CD4-positive, alpha-beta T cell treated with Interleukin-15 for 4 hours (primary cell): ENCODE results near the gene RPS6KC1.
"Not testable (repeated sequence)": the region's sequence is repeated elsewhere in the genome, so short reads cannot be mapped to it uniquely, and the experiment has no call there.

Source experiments
- DNase-seq: peaks from one replicate; pipeline ENCODE4 v3.0.0-alpha.2; 2020; ENCODE audit warnings: low spot score

RPS6KC1 gene

DNA sequence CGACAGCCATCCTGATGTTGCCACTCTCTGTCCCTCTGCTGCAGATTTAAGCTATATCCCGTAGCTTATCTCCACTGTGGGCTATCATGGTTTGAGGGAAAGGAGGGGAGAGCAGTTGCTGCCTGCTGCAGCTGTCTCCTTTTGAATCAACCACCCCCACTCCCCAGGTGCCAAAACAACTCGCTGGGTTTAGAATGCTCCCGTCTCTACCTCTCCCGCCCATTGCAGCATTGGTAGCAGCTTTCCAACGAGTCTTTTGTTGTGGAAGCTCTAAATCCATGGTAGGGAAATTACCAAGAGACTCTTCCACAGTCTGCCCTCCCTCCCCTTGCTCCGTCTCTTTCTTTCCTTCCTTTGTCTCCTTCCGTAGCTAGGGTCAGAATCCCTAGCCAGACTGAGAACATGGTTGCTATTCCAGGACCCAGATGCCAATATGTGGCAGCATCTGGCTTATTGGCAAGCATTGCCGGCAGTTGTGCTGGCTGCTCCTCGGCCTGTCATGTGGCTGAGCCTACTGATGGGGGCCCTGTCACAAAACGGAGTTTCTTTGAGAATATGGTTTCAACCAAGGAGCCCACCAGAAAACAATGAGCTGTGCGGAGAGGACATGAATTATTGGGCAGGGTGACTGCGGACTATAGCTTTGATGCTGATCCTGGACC is 230.7 kb downstream of the RPS6KC1 start:
- no peak for DNase-seq

DNA sequence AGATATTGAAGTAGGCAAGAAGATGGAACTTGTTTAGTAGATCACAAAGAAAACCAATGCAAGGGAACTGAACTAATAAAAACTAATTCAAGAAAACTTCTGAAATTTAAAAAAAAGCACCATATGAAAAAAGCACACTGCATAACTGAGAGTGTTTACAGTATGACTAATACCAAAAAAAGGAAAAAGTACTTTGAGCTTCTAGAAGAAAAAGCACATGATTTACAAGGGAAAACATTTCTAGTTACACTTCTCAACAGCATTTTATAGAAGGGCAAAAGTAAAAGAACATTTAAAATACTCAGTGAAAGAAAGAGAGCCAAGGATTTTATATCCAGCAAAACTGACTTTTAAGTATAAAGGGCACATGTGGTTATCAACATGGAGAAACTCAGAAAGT is 233.6 kb downstream of the RPS6KC1 start:
- no peak for DNase-seq

DNA sequence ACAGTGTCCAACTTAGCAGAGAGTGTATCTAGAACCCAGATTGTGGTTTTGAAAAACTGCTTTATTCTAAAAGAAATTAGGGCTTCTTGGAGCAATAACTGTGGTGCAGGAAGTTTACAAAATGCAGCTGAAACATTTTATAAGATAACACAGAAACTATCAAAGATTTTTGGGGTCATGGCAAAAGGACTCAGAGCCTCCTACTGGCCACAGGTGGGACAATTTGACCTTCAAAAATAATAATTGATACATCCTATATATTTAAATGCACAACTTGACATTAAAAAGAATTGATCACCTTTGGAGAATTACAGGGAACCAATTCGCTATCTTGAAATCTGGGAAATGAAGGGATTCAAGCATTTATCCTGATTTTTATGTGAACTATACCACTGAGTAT is 235.2 kb downstream of the RPS6KC1 start:
- DNase-seq: no peak

GRCh38 chr1:213287987-213288386 is 236.9 kb downstream of the RPS6KC1 start:
- no peak for DNase-seq

DNA sequence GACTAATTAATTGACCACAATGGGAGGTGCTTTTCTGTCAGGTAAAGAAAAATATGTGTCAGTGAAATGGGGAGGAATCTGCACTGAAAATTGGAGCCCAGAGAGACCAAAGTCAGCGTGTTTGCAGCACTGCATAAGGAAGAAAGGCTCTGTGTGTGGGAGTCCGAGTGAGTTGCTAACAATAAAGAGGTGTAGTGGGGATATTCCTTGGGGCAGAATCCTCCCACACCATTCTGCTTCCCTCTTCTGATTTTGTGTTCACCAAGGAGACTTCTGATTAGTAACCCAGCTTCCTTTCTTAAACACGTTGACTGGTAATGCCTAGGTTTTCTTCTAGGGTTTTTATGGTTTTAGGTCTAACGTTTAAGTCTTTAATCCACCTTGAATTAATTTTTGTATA is 240.5 kb downstream of the RPS6KC1 start:
- no peak for DNase-seq

GRCh38 chr1:213292614-213293013 is 241.6 kb downstream of the RPS6KC1 start:
- DNase-seq: no peak

DNA sequence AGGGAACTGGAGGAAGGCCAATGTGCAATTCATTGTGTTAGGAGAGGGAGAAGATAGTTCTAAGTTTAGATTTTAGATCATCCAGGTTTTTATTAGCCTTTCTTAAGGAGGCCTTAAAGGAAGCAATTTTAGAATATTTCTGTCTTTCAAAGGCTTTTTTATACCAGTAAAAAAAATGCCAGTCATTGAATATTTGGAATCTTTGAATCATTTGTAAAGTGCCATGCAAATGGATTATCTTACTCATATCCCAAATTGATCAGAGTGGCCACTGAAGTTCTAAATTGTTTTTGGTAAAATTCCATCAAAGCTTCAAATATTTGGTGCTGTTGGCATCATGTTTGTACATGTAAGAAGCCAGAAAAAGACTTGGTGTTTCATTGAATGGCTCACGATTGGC is 244.8 kb downstream of the RPS6KC1 start:
- no peak for DNase-seq

GRCh38 chr1:213296558-213296957 is 245.5 kb downstream of the RPS6KC1 start:
- no peak for DNase-seq

DNA sequence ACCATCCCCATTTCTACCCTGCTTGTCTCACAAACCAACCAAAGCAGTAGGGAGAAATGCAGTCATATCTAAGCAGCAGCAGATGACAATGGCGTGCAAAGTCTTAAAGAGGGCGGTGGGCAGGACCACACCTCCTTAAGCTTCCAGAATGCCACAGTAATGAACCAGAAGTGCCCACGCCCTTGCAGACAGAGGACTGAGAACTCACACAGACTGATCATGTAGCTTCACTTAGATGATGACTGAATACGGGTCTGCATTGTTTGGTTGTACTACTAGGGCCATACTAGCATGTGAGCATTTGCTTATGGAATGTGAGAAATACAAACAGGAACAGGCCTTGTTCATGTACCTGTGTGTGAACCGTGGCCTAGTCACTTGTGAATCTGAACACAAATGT is 246.0 kb downstream of the RPS6KC1 start:
- no peak for DNase-seq

DNA sequence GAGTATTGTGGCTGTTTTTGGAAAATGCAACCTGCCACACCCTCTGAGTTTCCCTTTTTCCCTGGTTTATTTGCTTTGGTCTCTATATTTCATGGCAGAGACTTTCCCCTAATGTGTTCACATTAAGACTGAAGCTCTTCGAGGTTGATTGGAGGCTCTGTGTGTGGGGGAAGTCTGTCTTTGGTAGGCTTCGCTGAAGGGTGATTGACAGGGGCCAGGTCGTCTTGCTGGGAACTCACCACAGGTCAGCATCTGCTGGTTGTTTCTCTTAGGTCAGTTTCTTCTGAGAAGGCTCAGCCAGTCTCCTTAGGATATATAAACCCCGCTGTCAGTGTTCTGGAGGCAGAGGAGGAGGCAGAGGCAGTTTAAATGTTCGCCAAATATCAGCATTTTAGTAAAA is 249.4 kb downstream of the RPS6KC1 start:
- DNase-seq: no peak

GRCh38 chr1:213301524-213301923 is 250.5 kb downstream of the RPS6KC1 start:
- not testable (repeated sequence) for DNase-seq

- DNase-seq: no peak
Measured at GRCh38 chr1:213303286-213303685, 252.2 kb downstream of the RPS6KC1 start.

- no peak for DNase-seq
Measured at GRCh38 chr1:213315571-213315970, 264.5 kb downstream of the RPS6KC1 start.

- not testable (repeated sequence) for DNase-seq
Measured at GRCh38 chr1:213318458-213318857, 267.4 kb downstream of the RPS6KC1 start.

GRCh38 chr1:213320191-213320870 is 269.3 kb downstream of the RPS6KC1 start:
- no peak for DNase-seq
